ENCODE results near the gene MACROD1. TPM values are rescaled to one million over a fixed set of nuclear protein-coding genes. Genes with fewer than 3 reads are reported as not detected.

MACROD1 gene
- total and polyA plus RNA-seq, 2 donors, result 9.7 to 16.6 TPM

DNA sequence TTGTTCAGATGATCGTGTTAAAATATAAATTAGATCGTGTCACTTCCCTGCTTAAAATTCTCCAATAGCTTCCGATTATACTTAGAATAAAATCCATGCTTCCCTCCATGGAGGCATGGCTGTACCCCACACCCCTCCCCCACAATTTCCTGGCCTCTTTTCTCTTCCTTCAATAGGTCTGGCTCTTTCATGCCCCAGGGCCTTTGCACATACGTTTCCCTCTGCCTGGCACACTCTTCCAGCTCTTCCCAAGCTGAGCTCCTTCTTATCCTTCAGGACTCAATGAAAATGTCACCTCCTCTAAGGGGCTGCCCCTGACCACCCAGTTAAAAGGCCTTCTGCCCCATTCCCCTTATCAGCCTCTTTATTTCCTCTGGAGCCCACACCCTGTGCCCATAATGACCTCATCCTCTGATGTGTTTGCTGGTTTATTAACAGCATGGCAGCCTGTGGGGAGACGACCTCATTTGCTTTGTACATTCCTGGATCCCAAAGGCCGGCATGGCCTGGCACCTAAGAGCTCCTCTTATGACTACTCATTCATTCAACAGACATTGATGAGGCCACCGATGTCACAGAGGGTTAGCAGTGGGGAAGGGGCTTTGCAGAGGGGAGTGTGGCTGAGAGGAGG, 139.2 kb downstream of the MACROD1 start:
- WGBS, result 97% methylated on average over 7 of the region's 7 CpGs
- DNase-seq (ENCODE audit: low read depth in 6 of 9, low spot score in 9 of 9), result no peak

DNA sequence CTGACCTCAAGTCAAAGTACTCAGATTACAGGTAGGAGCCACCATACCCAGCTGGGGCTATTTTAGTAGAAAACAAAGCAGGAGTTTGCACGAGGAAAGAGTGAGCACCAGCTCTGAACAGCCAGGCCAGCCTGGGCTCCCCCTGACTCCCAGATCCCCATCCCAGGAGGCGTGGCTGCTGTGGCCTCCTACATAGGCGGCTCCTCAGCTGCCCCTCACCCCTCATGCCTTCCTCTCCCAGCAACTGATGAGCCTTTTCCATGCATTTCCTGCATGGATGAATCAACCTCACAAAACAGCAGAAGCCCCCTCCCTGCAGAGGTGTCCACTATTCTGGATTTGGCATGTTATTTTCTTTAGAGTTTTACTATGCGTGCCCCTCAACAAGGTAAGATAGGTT, 140.7 kb downstream of the MACROD1 start:
- H3K4me3 ChIP-seq (ENCODE audit: low read length in 2 of 2), result no peak overlapping the region
- H3K4me1 ChIP-seq (ENCODE audit: control insufficient read depth in 2 of 2, insufficient read depth in 2 of 2, low read length in 2 of 2), result peaks cover 0 to 26% of the 10 kb centered on the region in 2 donors
- no peaks in the 10 kb centered on the region for H3K36me3 ChIP-seq (ENCODE audit: control insufficient read depth in 2 of 2, insufficient read depth in 2 of 2, low read length in 1 of 2)
- H3K9me3 ChIP-seq (ENCODE audit: control insufficient read depth in 2 of 2, insufficient read depth in 1 of 2, low read length in 1 of 2), result no peaks in the 10 kb centered on the region
- no peak for DNase-seq (ENCODE audit: low read depth in 6 of 9, low spot score in 9 of 9)
- H3K27ac ChIP-seq (ENCODE audit: low read depth in 1 of 2, low read length in 1 of 2), result no peak overlapping the region
- 96% methylated on average over 4 of the region's 4 CpGs for WGBS
- peaks cover 0 to 21% of the 10 kb centered on the region in 2 donors for H3K27me3 ChIP-seq (ENCODE audit: control insufficient read depth in 2 of 2, insufficient read depth in 1 of 2, low read length in 1 of 2)

More for the DNA sequence above, 139.2 kb downstream of the MACROD1 start:
- H3K4me3 ChIP-seq (ENCODE audit: low read length in 2 of 2), result no peak overlapping the region
- no peak overlapping the region for H3K27ac ChIP-seq (ENCODE audit: low read depth in 1 of 2, low read length in 1 of 2)
- peaks cover 2 to 24% of the 10 kb centered on the region in 2 donors for H3K27me3 ChIP-seq (ENCODE audit: control insufficient read depth in 2 of 2, insufficient read depth in 1 of 2, low read length in 1 of 2)
- no peaks in the 10 kb centered on the region for H3K36me3 ChIP-seq (ENCODE audit: control insufficient read depth in 2 of 2, insufficient read depth in 2 of 2, low read length in 1 of 2)
- H3K9me3 ChIP-seq (ENCODE audit: control insufficient read depth in 2 of 2, insufficient read depth in 1 of 2, low read length in 1 of 2), result no peaks in the 10 kb centered on the region
- H3K4me1 ChIP-seq (ENCODE audit: control insufficient read depth in 2 of 2, insufficient read depth in 2 of 2, low read length in 2 of 2), result peaks cover 0 to 26% of the 10 kb centered on the region in 2 donors

DNA sequence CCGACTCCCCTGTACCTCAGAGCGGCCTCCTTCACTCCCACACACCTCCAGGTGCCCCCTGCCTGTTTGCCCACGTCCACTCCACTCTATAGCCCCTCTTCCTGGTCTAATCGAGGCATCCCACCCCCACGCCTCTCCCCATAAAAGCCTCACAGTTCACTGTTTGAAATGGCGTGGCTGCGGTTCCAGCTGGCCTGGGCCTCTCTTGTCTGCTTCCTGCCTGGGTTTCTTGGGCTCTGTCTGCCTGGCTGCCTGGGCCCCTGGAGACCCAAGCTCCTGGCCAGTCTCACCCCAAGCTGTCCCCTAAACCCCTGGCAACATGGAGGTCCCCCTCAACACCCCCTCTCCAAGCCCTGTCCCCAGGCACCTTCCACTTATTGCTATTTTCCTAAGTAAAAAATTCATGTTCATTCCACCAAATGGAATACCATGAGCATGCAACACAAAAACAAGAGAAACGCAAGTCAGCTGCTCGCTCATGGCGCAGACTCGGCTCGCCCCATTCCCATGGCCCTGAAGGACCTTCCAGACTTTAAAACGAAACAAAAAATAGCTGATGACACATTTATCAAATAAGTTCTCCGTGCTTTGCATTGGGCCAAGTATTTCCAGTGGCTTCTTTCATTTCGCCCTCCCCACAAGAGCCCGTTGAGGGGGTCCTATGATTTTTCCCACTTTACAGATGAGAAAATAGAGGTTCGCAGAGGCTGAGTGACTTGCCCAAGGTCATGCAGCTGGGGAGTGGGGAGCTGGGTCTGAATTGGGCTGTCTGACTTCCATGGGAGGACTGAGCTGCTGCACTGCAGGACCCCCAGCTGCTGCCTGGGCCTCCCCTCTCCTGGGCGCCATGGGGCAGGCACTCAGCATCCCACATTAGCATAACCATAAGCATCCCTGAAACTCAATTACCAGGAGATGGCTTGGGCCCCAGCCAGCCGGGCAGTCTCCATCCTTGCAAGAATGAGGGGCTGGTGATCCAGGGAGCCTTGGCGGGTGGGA, 141.9 kb downstream of the MACROD1 start:
- Histone ChIP-seq H3K27ac (ENCODE audit: low read depth in 1 of 2, low read length in 1 of 2) (no peak overlapping the region), H3K4me1 (ENCODE audit: control insufficient read depth in 2 of 2, insufficient read depth in 2 of 2, low read length in 2 of 2) (peaks cover 0 to 24% of the 10 kb centered on the region in 2 donors), H3K27me3 (ENCODE audit: control insufficient read depth in 2 of 2, insufficient read depth in 1 of 2, low read length in 1 of 2) (peaks cover 0 to 14% of the 10 kb centered on the region in 2 donors), H3K4me3 (ENCODE audit: low read length in 2 of 2) (no peak overlapping the region), H3K9me3 (ENCODE audit: control insufficient read depth in 2 of 2, insufficient read depth in 1 of 2, low read length in 1 of 2) (no peaks in the 10 kb centered on the region), H3K36me3 (ENCODE audit: control insufficient read depth in 2 of 2, insufficient read depth in 2 of 2, low read length in 1 of 2) (no peaks in the 10 kb centered on the region)
- DNase-seq (ENCODE audit: low read depth in 6 of 9, low spot score in 9 of 9), result no peak
- WGBS, result 92% methylated on average over 20 of the region's 20 CpGs

DNA sequence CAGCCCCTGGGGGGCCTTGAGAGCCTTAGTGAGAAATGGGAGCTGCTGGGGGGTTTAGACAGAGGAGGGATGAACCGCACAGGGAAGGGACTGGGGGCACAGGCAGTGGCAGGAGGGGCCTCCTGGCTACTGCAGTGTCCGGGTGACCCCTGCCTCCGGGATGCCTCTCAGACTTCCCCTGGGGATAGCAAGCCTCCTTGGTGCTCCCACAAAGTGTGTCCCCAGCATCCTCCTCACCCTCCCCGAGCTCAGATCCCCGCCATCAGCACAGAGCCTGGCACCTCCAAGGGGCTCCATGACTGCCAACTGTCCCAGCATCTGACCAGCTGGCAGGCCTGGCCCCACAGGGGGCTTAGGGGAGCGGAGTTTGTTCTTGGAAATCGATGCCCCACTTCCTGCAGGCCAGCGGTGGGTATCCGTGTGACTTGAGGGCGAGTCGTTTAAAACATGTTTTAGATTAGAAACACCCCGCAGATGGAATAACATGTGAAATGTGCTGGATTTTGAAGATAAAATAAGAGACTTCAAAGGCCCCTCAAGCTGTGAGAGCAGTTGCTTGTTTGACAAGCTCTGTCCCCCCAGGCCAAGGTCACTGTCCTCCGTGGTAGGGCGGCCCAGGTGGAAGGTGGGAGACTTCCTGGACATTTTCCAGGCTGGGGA, 143.7 kb downstream of the MACROD1 start:
- no peaks in the 10 kb centered on the region for H3K36me3 ChIP-seq (ENCODE audit: control insufficient read depth in 2 of 2, insufficient read depth in 2 of 2, low read length in 1 of 2)
- DNase-seq (ENCODE audit: low read depth in 6 of 9, low spot score in 9 of 9), result no peak
- WGBS, result 96% methylated on average over 14 of the region's 14 CpGs
- H3K4me3 ChIP-seq (ENCODE audit: low read length in 2 of 2), result no peak overlapping the region
- H3K9me3 ChIP-seq (ENCODE audit: control insufficient read depth in 2 of 2, insufficient read depth in 1 of 2, low read length in 1 of 2), result no peaks in the 10 kb centered on the region
- peaks cover 0 to 4% of the 10 kb centered on the region in 2 donors for H3K27me3 ChIP-seq (ENCODE audit: control insufficient read depth in 2 of 2, insufficient read depth in 1 of 2, low read length in 1 of 2)
- H3K4me1 ChIP-seq (ENCODE audit: control insufficient read depth in 2 of 2, insufficient read depth in 2 of 2, low read length in 2 of 2), result peaks cover 0 to 7% of the 10 kb centered on the region in 2 donors
- H3K27ac ChIP-seq (ENCODE audit: low read depth in 1 of 2, low read length in 1 of 2), result no peak overlapping the region

DNA sequence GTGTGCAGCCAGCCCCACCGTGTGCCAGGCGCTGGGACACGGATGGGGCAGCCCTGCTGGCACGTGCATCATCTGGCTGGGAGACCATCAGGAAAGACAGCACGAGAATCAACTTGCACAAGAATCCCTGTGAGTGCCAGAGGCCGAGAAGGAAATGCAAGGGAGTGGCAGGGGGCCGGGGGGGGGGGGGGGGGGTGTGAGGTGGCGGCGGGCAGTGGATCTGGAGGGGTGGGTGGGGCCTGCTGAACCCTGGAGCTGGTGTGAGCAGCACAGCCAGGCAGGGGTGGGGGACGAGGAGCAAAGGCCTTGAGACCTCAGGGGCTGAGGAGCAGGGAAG, 144.2 kb downstream of the MACROD1 start:
- DNase-seq (ENCODE audit: low read depth in 6 of 9, low spot score in 9 of 9), result no peak
- H3K4me3 ChIP-seq (ENCODE audit: low read length in 2 of 2), result no peak overlapping the region
- peaks cover 0 to 4% of the 10 kb centered on the region in 2 donors for H3K27me3 ChIP-seq (ENCODE audit: control insufficient read depth in 2 of 2, insufficient read depth in 1 of 2, low read length in 1 of 2)
- H3K36me3 ChIP-seq (ENCODE audit: control insufficient read depth in 2 of 2, insufficient read depth in 2 of 2, low read length in 1 of 2), result no peaks in the 10 kb centered on the region
- H3K27ac ChIP-seq (ENCODE audit: low read depth in 1 of 2, low read length in 1 of 2), result no peak overlapping the region
- 82% methylated on average over 10 of the region's 10 CpGs for WGBS
- H3K4me1 ChIP-seq (ENCODE audit: control insufficient read depth in 2 of 2, insufficient read depth in 2 of 2, low read length in 2 of 2), result peaks cover 0 to 4% of the 10 kb centered on the region in 2 donors
- no peaks in the 10 kb centered on the region for H3K9me3 ChIP-seq (ENCODE audit: control insufficient read depth in 2 of 2, insufficient read depth in 1 of 2, low read length in 1 of 2)

DNA sequence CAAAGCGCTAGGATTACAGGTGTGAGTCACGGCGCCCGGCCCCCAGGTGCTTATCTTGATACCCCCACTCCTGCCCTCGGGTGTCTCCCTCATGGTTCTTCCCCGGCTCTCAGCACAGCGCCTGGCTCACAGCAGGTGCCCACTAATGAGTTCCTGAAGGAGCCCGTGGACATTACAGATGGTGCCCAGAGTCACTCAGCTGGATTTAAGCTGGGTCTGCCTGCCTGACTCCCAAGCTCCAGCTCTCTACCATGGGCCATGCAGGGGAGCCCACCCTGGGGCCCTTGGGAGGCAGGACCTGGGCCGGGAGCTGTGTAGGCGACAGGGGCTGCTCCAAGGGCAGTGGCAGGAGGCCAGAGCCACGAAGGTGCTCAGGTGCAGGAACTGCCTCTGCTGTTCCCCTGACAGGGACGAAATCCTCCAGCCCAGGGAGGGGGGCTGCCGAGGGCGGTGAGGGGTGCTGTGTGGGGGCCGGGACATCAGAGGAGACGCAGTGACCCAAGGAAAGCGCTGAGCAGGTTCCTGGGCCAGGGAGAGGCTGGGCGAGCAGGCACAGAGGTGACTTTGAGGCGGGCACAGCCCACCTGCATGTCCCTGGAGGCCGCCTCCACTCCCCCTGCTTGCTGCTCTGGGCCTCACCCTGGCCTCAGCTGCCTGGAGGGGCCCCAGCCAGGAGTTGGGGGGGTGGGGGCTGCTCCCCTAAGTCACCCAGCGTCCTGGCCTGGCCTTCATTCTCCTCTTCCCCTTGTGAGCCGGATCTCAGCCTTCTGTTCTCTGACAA, 144.7 kb downstream of the MACROD1 start:
- 89% methylated on average over 22 of the region's 22 CpGs for WGBS
- H3K27ac ChIP-seq (ENCODE audit: low read depth in 1 of 2, low read length in 1 of 2), result no peak overlapping the region
- peaks cover 0 to 4% of the 10 kb centered on the region in 2 donors for H3K27me3 ChIP-seq (ENCODE audit: control insufficient read depth in 2 of 2, insufficient read depth in 1 of 2, low read length in 1 of 2)
- H3K4me3 ChIP-seq (ENCODE audit: low read length in 2 of 2), result no peak overlapping the region
- no peaks in the 10 kb centered on the region for H3K36me3 ChIP-seq (ENCODE audit: control insufficient read depth in 2 of 2, insufficient read depth in 2 of 2, low read length in 1 of 2)
- H3K4me1 ChIP-seq (ENCODE audit: control insufficient read depth in 2 of 2, insufficient read depth in 2 of 2, low read length in 2 of 2), result peaks cover 0 to 4% of the 10 kb centered on the region in 2 donors
- DNase-seq (ENCODE audit: low read depth in 6 of 9, low spot score in 9 of 9), result no peak
- no peaks in the 10 kb centered on the region for H3K9me3 ChIP-seq (ENCODE audit: control insufficient read depth in 2 of 2, insufficient read depth in 1 of 2, low read length in 1 of 2)

DNA sequence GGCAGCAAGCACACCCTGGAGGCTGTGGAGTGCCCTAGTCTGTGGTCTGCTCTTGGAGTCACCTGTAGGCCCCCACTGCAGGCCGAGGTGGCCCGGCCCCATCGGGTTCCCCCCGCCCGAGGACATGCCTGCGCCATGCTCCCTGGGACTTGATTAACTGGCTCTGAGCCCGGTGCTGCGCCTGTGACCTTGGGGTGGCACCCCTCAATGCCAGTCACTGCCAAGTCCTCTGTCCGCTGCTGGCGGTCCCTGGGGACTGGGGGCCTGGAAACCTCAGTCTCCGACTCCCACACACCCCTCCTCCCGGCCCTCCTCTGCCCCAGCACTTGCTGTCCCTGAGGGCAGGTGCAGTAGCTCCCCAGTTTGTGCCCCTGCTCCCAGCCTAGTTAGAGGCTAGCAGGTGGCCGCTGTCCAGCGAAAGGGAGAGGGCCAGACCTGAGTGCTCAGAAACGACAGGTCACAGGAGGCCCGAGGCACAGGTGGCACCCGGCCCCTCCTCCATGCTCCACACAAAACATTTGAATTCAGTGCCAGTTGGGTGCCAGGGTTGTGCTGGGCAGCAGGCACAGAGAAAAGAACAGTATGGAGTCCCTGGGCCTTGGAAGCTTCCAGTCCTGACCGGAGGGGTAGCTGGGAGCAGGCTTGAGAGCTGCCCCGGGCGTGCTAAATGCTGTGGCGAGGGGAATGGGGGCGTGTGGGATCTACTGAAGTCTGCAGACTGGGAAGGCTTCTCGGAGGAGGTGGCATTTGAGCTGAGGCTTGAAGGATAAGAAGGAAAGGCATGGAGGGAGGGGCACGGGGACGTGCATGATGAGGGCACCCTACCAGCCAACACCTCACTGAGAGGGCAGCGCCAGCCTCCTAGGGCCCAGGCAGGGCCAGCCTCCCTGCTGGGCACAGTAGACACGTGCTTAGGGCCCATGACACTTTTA, 146.5 kb downstream of the MACROD1 start:
- Histone ChIP-seq H3K9me3 (ENCODE audit: control insufficient read depth in 2 of 2, insufficient read depth in 1 of 2, low read length in 1 of 2) (no peaks in the 10 kb centered on the region), H3K27me3 (ENCODE audit: control insufficient read depth in 2 of 2, insufficient read depth in 1 of 2, low read length in 1 of 2) (peaks cover 0 to 4% of the 10 kb centered on the region in 2 donors), H3K27ac (ENCODE audit: low read depth in 1 of 2, low read length in 1 of 2) (no peak overlapping the region), H3K4me3 (ENCODE audit: low read length in 2 of 2) (no peak overlapping the region), H3K36me3 (ENCODE audit: control insufficient read depth in 2 of 2, insufficient read depth in 2 of 2, low read length in 1 of 2) (no peaks in the 10 kb centered on the region), H3K4me1 (ENCODE audit: control insufficient read depth in 2 of 2, insufficient read depth in 2 of 2, low read length in 2 of 2) (peaks cover 0 to 4% of the 10 kb centered on the region in 2 donors)
- 95% methylated on average over 27 of the region's 27 CpGs for WGBS
- DNase-seq (ENCODE audit: low read depth in 6 of 9, low spot score in 9 of 9), result no peak

DNA sequence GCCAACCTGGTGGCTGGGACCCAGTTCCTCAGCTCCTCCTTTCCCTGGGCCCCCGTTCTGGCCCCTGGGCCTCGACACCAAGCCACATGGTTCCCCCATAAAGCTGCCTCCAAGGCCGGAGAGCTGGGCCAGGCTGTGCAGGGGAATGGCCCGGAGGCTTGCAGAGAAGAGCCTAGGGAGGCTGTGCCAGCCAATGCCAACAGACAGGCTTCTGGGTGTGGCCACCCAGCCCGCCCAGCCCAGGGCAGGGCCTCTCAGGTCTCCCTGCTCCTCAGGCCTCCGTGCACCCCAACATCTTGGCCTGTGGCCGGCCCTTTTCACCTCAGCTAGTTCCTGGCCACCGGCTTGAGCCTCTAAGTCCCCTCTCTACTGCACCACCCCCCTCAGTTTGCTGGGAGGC, 147.6 kb downstream of the MACROD1 start:
- 93% methylated on average over 8 of the region's 8 CpGs for WGBS
- no peak for DNase-seq (ENCODE audit: low read depth in 6 of 9, low spot score in 9 of 9)

More for the DNA sequence above, 147.6 kb downstream of the MACROD1 start:
- no peaks in the 10 kb centered on the region for H3K9me3 ChIP-seq (ENCODE audit: control insufficient read depth in 2 of 2, insufficient read depth in 1 of 2, low read length in 1 of 2)
- H3K4me3 ChIP-seq (ENCODE audit: low read length in 2 of 2), result no peak overlapping the region
- H3K4me1 ChIP-seq (ENCODE audit: control insufficient read depth in 2 of 2, insufficient read depth in 2 of 2, low read length in 2 of 2), result no peaks in the 10 kb centered on the region
- peaks cover 0 to 4% of the 10 kb centered on the region in 2 donors for H3K27me3 ChIP-seq (ENCODE audit: control insufficient read depth in 2 of 2, insufficient read depth in 1 of 2, low read length in 1 of 2)
- H3K27ac ChIP-seq (ENCODE audit: low read depth in 1 of 2, low read length in 1 of 2), result no peak overlapping the region
- H3K36me3 ChIP-seq (ENCODE audit: control insufficient read depth in 2 of 2, insufficient read depth in 2 of 2, low read length in 1 of 2), result no peaks in the 10 kb centered on the region

Measured in thymus (tissue), 11 donors.